Endothelial cell of umbilical vein (primary cell): ENCODE data around the gene ASPHD1. TPM values are rescaled to one million over a fixed set of nuclear protein-coding genes. Genes with fewer than 3 reads are reported as not detected.

Source experiments
- BruUV-seq: library from RNA; stranded (reverse); fragments of 400-500 nt; replicated peaks from 2 replicates; lab custom pipeline; 2021; lab: Mats Ljungman, UMichigan
- CTCF ChIA-PET: fragments of 300-600, 350-600 bp; sonication (Branson Sonifier 250); formaldehyde crosslinking; loops from one replicate; lab custom pipeline; 2021; ENCODE audit warnings: antibody characterized with exemption, inconsistent platforms; lab: Charles Lee
- POLR2A ChIA-PET: fragments of 300-600, 350-600 bp; sonication (Branson Sonifier 250); formaldehyde crosslinking; loops from one replicate; lab custom pipeline; 2021; ENCODE audit warnings: antibody characterized with exemption, inconsistent platforms; lab: Charles Lee
- DNase-seq: peaks from one replicate; pipeline ENCODE4 v3.0.0-alpha.2; 2011; ENCODE audit warnings: low read depth, low spot score
- FAIRE-seq: peaks from 2 replicates; lab custom pipeline; 2011; peaks lifted over from hg19 to GRCh38; lab: Jason Lieb, UNC
- H2AFZ ChIP-seq: 2 replicates; pipeline ENCODE4 v1.6.0; 2012; ENCODE audit warnings: low read depth, low read length, control low read depth, inconsistent platforms
- H3K27ac ChIP-seq: 2 replicates; pipeline ENCODE4 v1.5.1; 2011; ENCODE audit warnings: low read depth, mild to moderate bottlenecking, control low read depth, low read length, moderate library complexity; ENCODE audit not compliant: insufficient read depth
- H3K27me3 ChIP-seq, 2 experiments: 2 replicates each; pipeline versions ENCODE4 v1.6.0 to v1.6.1; 2011; ENCODE audit warnings: low read length in 2 of 2, mixed read lengths in 1 of 2; ENCODE audit not compliant: control insufficient read depth in 2 of 2, insufficient read depth in 2 of 2
- H3K36me3 ChIP-seq, 2 experiments: 2 replicates in 1 of 2; 3 replicates in 1 of 2; pipeline ENCODE4 v1.5.1; 2011; ENCODE audit warnings: low read length in 2 of 2, mild to moderate bottlenecking in 1 of 2, moderate library complexity in 1 of 2; ENCODE audit not compliant: control insufficient read depth in 2 of 2, insufficient read depth in 2 of 2; ENCODE audit errors: extremely low read depth in 1 of 2
- H3K4me1 ChIP-seq: 3 replicates; pipeline ENCODE4 v1.5.1; 2011; ENCODE audit warnings: mild to moderate bottlenecking, low read length; ENCODE audit not compliant: control insufficient read depth, insufficient read depth; ENCODE audit errors: extremely low read depth
- H3K4me2 ChIP-seq: 2 replicates; pipeline ENCODE4 v1.6.1; 2011; ENCODE audit warnings: low read length, control low read depth, mixed read lengths; ENCODE audit not compliant: insufficient read depth
- H3K4me3 ChIP-seq, 3 experiments: fragments of 200-600 bp in 1 of 3; sonication (generic), shearing (Covaris generic) in 1 of 3; replicated peaks in 1 of 3; 2 replicates each; pipeline ENCODE4 v1.5.1; 2011 to 2016; ENCODE audit warnings: control low read depth in 3 of 3, low read length in 3 of 3, mild to moderate bottlenecking in 2 of 3, inconsistent platforms in 1 of 3, low read depth in 1 of 3, moderate library complexity in 1 of 3; ENCODE audit not compliant: insufficient read depth in 1 of 3
- H3K79me2 ChIP-seq: 2 replicates; pipeline ENCODE4 v1.6.0; 2012; ENCODE audit warnings: low read length, inconsistent platforms; ENCODE audit not compliant: control insufficient read depth, insufficient read depth
- H3K9ac ChIP-seq: replicated peaks from 2 replicates; pipeline ENCODE3; 2011; ENCODE audit warnings: low read length, control low read depth; ENCODE audit not compliant: insufficient read depth; ENCODE audit errors: extremely low read depth
- H3K9me1 ChIP-seq: replicated peaks from 3 replicates; pipeline ENCODE4 v1.6.0; 2011; ENCODE audit warnings: mild to moderate bottlenecking, low read length; ENCODE audit not compliant: control insufficient read depth, insufficient read depth; ENCODE audit errors: extremely low read depth
- H3K9me3 ChIP-seq: replicated peaks from 2 replicates; pipeline ENCODE4 v1.5.1; 2012; ENCODE audit warnings: low read length, inconsistent platforms; ENCODE audit not compliant: control insufficient read depth, insufficient read depth
- H4K20me1 ChIP-seq: replicated peaks from 2 replicates; pipeline ENCODE3; 2011; ENCODE audit warnings: mild to moderate bottlenecking, low read length; ENCODE audit not compliant: control insufficient read depth, insufficient read depth; ENCODE audit errors: extremely low read depth
- CTCF ChIP-seq, 2 donors: IDR thresholded peaks; 1 replicate in 1 of 2; 2 replicates in 1 of 2; pipeline ENCODE4 v1.5.1; 2011; ENCODE audit warnings: low read length in 2 of 2, mild to moderate bottlenecking in 2 of 2, moderate library complexity in 2 of 2, control low read depth in 1 of 2, inconsistent platforms in 1 of 2, low read depth in 1 of 2; ENCODE audit not compliant: insufficient read depth in 1 of 2; ENCODE audit errors: extremely low read depth in 1 of 2
- EZH2 ChIP-seq: IDR thresholded peaks from 2 replicates; pipeline ENCODE4 v1.6.1; 2012; ENCODE audit warnings: borderline replicate concordance, low read depth, mild to moderate bottlenecking, moderate library complexity, low read length, inconsistent platforms; ENCODE audit not compliant: severe bottlenecking
- FOS ChIP-seq: IDR thresholded peaks from 2 replicates; pipeline ENCODE4 v1.6.1; 2011; ENCODE audit warnings: mild to moderate bottlenecking, low read length, moderate library complexity, borderline replicate concordance; ENCODE audit not compliant: insufficient read depth
- GATA2 ChIP-seq: IDR thresholded peaks from 2 replicates; pipeline ENCODE4 v1.7.0; 2011; ENCODE audit warnings: low read depth, mild to moderate bottlenecking, moderate library complexity, mixed read lengths, low read length; ENCODE audit not compliant: insufficient read length, insufficient read depth
- JUN ChIP-seq: IDR thresholded peaks from 2 replicates; pipeline ENCODE4 v1.6.1; 2011; ENCODE audit warnings: borderline replicate concordance, low read depth; ENCODE audit not compliant: insufficient read length, insufficient read depth
- MAX ChIP-seq: IDR thresholded peaks from 2 replicates; pipeline ENCODE4 v1.6.1; 2011; ENCODE audit not compliant: insufficient read depth, insufficient read length
- MYC ChIP-seq: IDR thresholded peaks from one replicate; pipeline ENCODE4 v1.6.1; 2011; ENCODE audit warnings: mild to moderate bottlenecking, low read depth, low read length
- POLR2A ChIP-seq: IDR thresholded peaks from 2 replicates; pipeline ENCODE4 v1.6.1; 2012; ENCODE audit warnings: low read depth, mild to moderate bottlenecking, control low read depth, low read length
- POLR2AphosphoS5 ChIP-seq: IDR thresholded peaks from 2 replicates; pipeline ENCODE4 v1.6.1; 2012; ENCODE audit warnings: low read depth, mild to moderate bottlenecking, control low read depth, low read length, moderate library complexity; ENCODE audit not compliant: insufficient read depth
- dilution Hi-C: fragments of 300-500 bp; cut with MboI; formaldehyde crosslinking; loops from one replicate; pipeline ENCODE4 v1.15.0; 2019; ENCODE audit warnings: low sequenced_read_pairs; ENCODE audit not compliant: extremely low pct_ligation_motif_present
- intact Hi-C: fragments of 100-400 bp; cut with micrococcal nuclease; formaldehyde crosslinking; loops from one replicate; pipeline ENCODE4 v1.10.0; 2022
- polyA plus RNA-seq, 4 experiments: library from polyadenylated mRNA; depleted of rRNA in 3 of 4; stranded (reverse) in 3 of 4; unstranded in 1 of 4; fragments of >200 nt; gene quantifications; 2 replicates each; pipeline versions ENCODE4 v1.2.1 to v1.2.3, GENCODE V29; 2011 to 2012; ENCODE audit warnings: missing spikeins in 1 of 4
- total RNA-seq: library from RNA; stranded (reverse); gene quantifications from 2 replicates; pipeline ENCODE4 v1.2.3, GENCODE V29; 2021

Gene ASPHD1
- total and polyA plus RNA-seq, 2 donors (not counting 3 experiments of a cell fraction or from before 2014, with no cell fraction given), result 0.90 to 1.2 TPM

GRCh38 chr16:29905668-29906067 is 5.4 kb downstream of the ASPHD1 start:
- intact Hi-C loops (loop anchor here (10.0 kb wide), 1 partner anchor 81 kb away; the partner anchor contains the start of gene MVP), dilution Hi-C loops (no loop called here)
- ChIA-PET CTCF (no interaction called here), POLR2A (no interaction called here)
- H3K36me3 ChIP-seq, result no peaks in the 10 kb centered on the region
- no peak overlapping the region for H3K4me3 ChIP-seq
- TF ChIP-seq JUN (no peak), CTCF (IDR thresholded peaks at IDR 0.05; ENCODE audit: extremely low read depth in 1 of 2, insufficient read depth in 1 of 2, low read depth in 1 of 2, low read length in 2 of 2) (no peak), POLR2AphosphoS5 (no peak)
- DNase-seq (no peak), FAIRE-seq (no peak)
- no peaks in the 10 kb centered on the region for H3K79me2 ChIP-seq
- H3K9ac ChIP-seq, result no peak overlapping the region
- H3K4me2 ChIP-seq, result no peak overlapping the region
- peaks cover 1% of the 10 kb centered on the region for H3K4me1 ChIP-seq
- H3K27me3 ChIP-seq, result no peaks in the 10 kb centered on the region
- no TSS peak for BruUV-seq
- no peak overlapping the region for H3K27ac ChIP-seq
- H3K9me3 ChIP-seq, result no peaks in the 10 kb centered on the region
- no peak overlapping the region for H2AFZ ChIP-seq
- no peaks in the 10 kb centered on the region for H4K20me1 ChIP-seq
- H3K9me1 ChIP-seq, result no peaks in the 10 kb centered on the region

- TF ChIP-seq MYC (no peak), POLR2A (no peak), CTCF (IDR thresholded peaks at IDR 0.05; ENCODE audit: extremely low read depth in 1 of 2, insufficient read depth in 1 of 2, low read depth in 1 of 2, low read length in 2 of 2) (no peak), EZH2 (no peak), POLR2AphosphoS5 (no peak), JUN (no peak), MAX (no peak), FOS (no peak), GATA2 (no peak)
- ChIA-PET POLR2A (no interaction called here), CTCF (interaction anchor here (1.0 kb wide), 1 partner anchor 99 kb away, joined by 3 read pairs; no protein-coding TSS in a partner anchor)
- Histone ChIP-seq H3K4me1 (no peaks in the 10 kb centered on the region), H3K27ac (no peak overlapping the region), H3K36me3 (no peaks in the 10 kb centered on the region), H2AFZ (no peak overlapping the region), H3K9me1 (no peaks in the 10 kb centered on the region), H3K9ac (no peak overlapping the region), H3K4me2 (no peak overlapping the region), H4K20me1 (no peaks in the 10 kb centered on the region), H3K4me3 (no peak overlapping the region), H3K79me2 (no peaks in the 10 kb centered on the region), H3K9me3 (no peaks in the 10 kb centered on the region), H3K27me3 (no peaks in the 10 kb centered on the region)
- no peak for DNase-seq
- BruUV-seq, result no TSS peak
- dilution Hi-C loops (no loop called here), intact Hi-C loops (loop anchor here (10.0 kb wide), 1 partner anchor 82 kb away; the partner anchor contains the start of gene MVP)
- no peak for FAIRE-seq
Observed at GRCh38 chr16:29906520-29907244, 6.4 kb downstream of the ASPHD1 start.
